GF-D8 (cell line): Measurements from ENCODE around the gene TTC34.
"Not testable (repeated sequence)": the region's sequence is repeated elsewhere in the genome, so short reads cannot be mapped to it uniquely, and the experiment has no call there.

ENCODE experiments used
- DNase-seq: peaks from one replicate; lab custom pipeline; 2025; lab: John Stamatoyannopoulos, UW

TTC34 gene

DNA sequence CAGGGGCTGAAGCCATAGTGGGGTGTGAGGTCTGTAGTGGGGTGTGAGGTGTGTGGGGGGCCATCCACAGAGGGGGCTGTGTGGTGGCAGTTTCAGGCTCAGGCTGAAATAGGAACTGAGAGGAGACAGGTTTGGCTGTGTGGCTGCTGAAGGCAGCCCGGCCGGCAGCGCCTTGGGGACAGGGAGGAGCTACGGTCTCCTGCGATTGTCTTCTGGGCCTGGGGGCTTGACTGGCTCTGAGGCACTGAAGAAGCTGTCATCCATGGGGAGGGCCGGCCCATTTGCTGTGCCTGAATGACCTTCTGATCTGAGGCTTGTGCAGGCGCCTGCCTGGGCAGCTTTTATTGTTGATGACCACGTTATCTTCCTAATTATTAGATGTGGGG is 10.0 kb upstream of the TTC34 start:
- DNase-seq = no peak

GRCh38 chr1:2810899-2811532 is 9.5 kb upstream of the TTC34 start:
- no peak for DNase-seq

- DNase-seq = no peak
Observed at GRCh38 chr1:2810281-2810680, 8.8 kb upstream of the TTC34 start.

GRCh38 chr1:2809656-2810055 is 8.2 kb upstream of the TTC34 start:
- no peak for DNase-seq

DNA sequence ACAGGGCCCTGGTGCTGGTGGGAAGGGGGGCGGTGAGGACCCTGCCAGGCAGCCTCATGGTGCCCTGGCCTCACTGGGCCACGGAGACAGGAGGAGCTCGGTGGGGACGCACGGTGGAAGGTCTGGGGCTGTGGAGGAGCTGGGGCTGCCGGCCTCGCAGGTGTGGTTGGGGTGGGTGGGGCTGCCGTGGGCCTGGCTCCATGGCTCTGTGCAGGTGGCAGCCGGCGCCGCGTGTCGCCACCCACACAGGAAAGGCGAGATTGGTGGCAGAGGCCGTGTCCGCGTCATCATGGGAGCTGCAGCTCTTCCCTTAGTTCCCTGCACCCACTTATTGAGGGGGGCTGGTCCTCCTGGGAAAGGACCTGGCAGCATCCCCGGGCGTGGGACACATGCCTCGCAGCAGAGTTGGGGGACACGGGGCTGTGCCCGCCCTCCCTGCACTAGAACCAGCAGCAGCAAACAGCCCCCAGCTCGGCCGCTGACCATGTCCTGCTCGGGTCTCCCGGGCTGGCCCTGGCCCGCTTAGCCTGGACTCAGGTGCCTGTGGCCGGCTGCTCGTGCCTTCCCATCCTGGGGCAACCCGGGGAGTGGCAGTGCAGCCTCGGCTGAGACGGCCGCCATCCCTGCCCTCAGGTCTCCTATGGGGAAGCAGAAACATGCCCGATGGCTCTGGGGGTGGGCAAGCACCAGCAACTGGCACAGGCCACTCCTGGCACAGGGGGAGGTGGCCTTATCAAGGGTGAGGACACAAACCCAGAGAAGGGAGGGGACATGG is 7.5 kb upstream of the TTC34 start:
- no peak for DNase-seq

DNA sequence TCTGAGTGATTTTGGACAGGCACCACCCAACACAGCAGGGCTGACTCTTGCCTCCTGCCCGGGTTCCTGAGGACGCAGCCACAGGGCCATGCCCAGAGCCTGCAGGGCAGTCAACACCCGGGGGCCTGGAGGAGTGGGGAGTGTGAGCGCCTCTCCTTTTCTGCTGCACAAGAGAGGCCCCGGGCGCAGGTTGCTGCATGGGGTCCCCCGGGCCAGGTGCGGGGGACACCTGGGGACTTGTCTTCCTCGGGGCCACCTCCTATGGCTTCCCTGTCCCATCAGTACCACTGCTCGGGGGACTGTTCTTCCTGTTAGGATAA is 6.9 kb upstream of the TTC34 start:
- DNase-seq = no peak

DNA sequence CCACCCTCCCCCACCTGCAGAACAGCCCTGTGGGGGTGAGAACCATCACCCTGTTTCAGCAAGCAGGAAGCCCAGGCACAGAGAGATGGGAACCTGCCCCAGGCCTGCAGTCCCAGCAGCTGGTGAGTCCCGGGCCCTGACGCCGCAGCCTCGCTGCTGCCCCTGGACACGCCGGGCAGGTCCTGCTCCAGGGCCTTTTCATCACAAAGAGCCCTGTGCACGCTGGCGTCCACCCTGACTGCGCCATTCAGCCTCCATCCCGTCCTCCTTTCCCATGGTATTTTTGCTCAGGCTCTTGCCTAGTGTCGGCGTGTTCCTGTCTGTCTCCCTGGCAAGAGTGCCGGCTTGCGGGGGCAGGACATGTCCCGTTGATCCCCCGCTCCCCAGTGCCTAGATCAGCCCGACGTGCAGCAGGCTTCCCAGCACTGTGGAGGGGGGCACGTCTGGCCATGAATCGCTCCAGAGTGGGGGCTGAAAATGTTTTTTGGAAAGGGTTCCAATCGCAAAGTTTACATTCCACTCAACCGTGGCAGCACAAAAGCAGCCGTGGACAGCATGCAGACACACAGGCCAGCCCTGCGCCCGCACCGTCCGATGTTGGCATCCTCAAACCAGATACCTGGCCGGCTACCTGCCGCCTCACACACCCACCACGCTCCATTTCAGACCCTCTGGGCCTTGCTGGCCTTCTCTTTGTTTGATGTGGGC is 6.3 kb upstream of the TTC34 start:
- DNase-seq = no peak

DNA sequence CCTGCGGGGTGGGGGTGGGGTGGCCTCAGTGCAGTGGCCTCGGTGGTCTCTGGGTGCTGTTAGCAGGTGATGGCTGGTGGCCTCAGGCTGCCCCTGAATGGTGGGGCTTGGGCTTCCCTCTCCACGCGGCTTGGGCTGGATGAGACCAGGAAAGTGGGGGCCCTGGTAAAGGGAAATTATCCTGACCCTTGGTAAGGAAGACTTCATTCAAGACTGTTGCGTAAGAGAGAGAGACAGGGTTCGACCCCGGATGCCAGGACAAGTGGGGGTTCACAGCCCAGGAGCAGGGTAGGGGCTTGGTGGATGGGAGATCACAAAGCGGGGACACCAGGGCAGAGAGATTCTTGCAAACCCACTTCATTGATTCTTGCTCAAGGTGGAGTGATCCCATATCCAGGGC is 5.5 kb upstream of the TTC34 start:
- DNase-seq = no peak

DNA sequence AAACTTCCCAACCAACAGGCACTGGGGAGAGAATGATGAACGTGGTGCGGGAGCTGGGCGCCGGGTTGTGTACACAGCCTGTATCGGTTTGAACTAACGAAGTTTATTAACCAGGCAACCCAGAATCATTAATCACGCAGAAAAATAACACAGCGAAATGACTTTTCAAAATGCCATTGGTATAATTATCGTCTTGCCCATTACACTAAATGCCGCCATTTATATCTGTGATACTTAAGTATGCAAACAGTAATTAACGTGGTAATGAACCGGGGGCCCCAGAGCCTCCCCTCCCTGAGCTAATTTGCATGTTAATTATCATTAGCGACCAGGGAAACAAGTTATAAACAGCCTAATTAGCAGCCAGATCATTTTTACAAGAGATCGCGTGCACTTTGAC is 5.1 kb upstream of the TTC34 start:
- no peak for DNase-seq

GRCh38 chr1:2805801-2806430 is 4.4 kb upstream of the TTC34 start:
- DNase-seq = no peak

- no peak for DNase-seq
Observed at GRCh38 chr1:2804628-2805351, 3.3 kb upstream of the TTC34 start.

DNA sequence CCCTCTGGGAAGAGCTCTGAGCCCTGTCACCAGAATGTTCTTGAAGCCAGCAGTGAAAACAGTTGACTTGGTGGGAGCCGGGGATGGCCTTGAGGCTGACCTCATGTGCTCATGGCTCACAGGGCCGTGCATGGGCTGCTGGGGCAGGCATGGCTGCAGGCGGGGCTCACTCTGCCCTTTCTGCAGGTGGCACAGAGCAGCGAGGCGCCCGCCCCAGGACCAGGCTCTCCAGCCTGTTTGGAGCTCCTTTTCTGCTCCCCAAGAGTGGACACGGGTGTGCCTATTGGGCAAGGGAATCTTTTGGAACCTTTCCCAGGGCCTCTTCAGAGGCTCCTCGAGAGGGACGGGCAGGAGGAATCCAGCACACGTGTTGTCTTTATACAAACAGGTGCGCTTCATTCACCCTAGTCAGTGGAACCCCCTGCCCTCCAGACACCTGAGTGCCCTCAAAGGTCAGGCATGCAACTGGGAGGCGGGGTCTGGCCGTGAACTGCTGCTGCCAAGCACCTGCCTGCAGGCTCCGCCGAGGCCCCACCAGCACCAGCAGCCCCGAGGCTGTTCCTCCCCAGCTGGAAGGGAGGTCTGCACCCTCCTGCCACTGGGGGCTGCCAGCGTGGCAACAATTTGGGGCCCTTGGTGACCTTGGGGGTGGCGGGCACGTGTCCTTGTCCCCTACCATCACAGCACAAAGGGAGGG is 2.6 kb upstream of the TTC34 start:
- DNase-seq = no peak

GRCh38 chr1:2803086-2803930 is 1.8 kb upstream of the TTC34 start:
- no peak for DNase-seq

DNA sequence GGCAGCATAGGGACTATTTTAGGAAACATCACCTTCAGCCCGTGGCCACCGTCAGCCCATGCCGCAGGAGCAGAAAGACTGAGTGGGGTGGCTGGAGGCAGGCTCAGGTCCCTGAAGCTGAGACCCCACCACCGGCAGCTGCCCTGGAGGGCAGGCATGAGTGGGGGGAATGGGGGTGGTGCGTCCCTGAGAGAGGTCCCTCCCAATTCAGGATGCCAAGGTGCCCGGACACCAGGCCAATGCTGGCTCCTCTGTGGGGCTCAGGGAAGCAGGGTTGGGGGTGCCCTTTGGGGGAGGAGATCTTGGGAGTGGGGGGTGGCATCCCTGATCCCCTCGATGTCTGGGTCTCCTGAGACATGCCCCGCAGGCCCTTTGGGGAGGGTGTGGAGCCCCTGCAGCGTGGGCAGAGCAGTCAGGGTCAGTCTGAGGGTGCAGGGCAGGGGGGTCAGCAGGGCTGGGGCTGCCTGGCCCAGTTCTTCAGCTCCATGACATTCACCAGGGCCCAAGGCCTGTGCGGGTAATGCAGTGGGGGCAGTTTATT is 998 bp upstream of the TTC34 start:
- DNase-seq = no peak

- DNase-seq = no peak
Observed at GRCh38 chr1:2801046-2801445, 447 bp downstream of the TTC34 start.

DNA sequence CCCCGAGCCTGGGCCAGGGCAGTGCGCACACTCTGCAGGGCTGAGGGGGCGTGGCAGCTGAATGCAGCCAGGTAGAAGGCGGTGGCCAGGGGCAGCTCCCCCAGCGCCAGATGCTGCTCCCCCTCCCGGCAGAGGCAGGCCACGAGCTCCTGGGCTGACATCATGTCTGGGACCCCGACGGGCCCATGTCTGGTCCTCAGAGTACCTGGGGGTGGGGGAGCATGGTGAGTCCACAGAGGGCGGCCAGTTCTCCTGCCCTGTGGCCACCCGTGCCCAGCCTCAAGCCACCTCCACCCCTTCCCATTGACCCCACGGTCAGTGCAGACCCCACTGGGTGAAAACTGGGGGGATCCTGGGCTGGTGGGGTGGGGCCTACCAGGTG is 838 bp downstream of the TTC34 start:
- DNase-seq = no peak

GRCh38 chr1:2799811-2800663 is 1.5 kb downstream of the TTC34 start:
- DNase-seq = no peak

- DNase-seq = not testable (repeated sequence)
Observed at GRCh38 chr1:2798958-2799357, 2.5 kb downstream of the TTC34 start.

- DNase-seq = no peak
Observed at GRCh38 chr1:2797741-2798016, 3.8 kb downstream of the TTC34 start.
